Stomach (tissue), 9 donors: ENCODE results near the gene EPC1. TPM values are rescaled to one million over a fixed set of nuclear protein-coding genes. Genes with fewer than 3 reads are reported as not detected.

Source experiments
- DNase-seq, 2 donors: peaks; one replicate each; pipeline versions ENCODE4 v3.0.0 to v3.0.0-alpha.2; 2013 to 2019
- H3K27ac ChIP-seq, 5 donors: fragments of 200-600 bp in 4 of 5; sonication (generic) in 4 of 5; one replicate each; pipeline ENCODE4 v1.5.1; 2013 to 2019; ENCODE audit warnings: mild to moderate bottlenecking in 1 of 5, moderate library complexity in 1 of 5
- H3K27me3 ChIP-seq, 3 donors: fragments of 200-600 bp; sonication (generic); one replicate each; pipeline ENCODE4 v1.5.1; 2017 to 2019; ENCODE audit warnings: mixed run types in 1 of 3
- H3K36me3 ChIP-seq, 4 donors: fragments of 200-600 bp; sonication (generic); 1 replicate in 3 of 4; 2 replicates in 1 of 4; pipeline ENCODE4 v1.5.1; 2016 to 2019
- H3K4me1 ChIP-seq, 4 donors: fragments of 200-600 bp; sonication (generic); one replicate each; pipeline ENCODE4 v1.5.1; 2016 to 2019
- H3K4me3 ChIP-seq, 4 donors: fragments of 200-600 bp; sonication (generic) in 3 of 4; one replicate each; pipeline ENCODE4 v1.5.1; 2016 to 2019; ENCODE audit warnings: mild to moderate bottlenecking in 1 of 4
- H3K9me3 ChIP-seq, 4 donors: fragments of 200-600 bp; sonication (generic); one replicate each; pipeline ENCODE4 v1.5.1; 2016 to 2019
- EP300 ChIP-seq: sonication (generic); formaldehyde crosslinking; IDR thresholded peaks from one replicate; pipeline ENCODE4 v1.6.1; 2017; ENCODE audit warnings: antibody characterized with exemption
- POLR2A ChIP-seq, 4 donors: fragments of 450-650 bp; IDR thresholded peaks; one replicate each; pipeline ENCODE4 v1.6.1; 2016; ENCODE audit warnings: antibody characterized with exemption in 4 of 4, control low read depth in 2 of 4, mild to moderate bottlenecking in 1 of 4, moderate library complexity in 1 of 4
- POLR2AphosphoS5 ChIP-seq, 3 donors: sonication (generic); formaldehyde crosslinking; IDR thresholded peaks; one replicate each; pipeline ENCODE4 v1.6.1; 2016; ENCODE audit warnings: antibody characterized with exemption in 3 of 3
- WGBS, 5 donors: extraction: QIAGEN DNeasy Blood & Tissue Kit in 3 of 5; methylation state at CpG; one replicate each; pipeline versions ENCODE4 v1.1.5 to v1.1.7; 2013 to 2018; 5-methylcytosine and 5-hydroxymethylcytosine counted together
- intact Hi-C: fragments of 100-400 bp; cut with DNase I; formaldehyde crosslinking; loops from one replicate; pipeline ENCODE4 v1.15.1; 2023; ENCODE audit warnings: low total_unique reads
- polyA plus RNA-seq, 3 donors: library from polyadenylated mRNA; stranded (reverse); fragments of 200-250 nt; gene quantifications; one replicate each; pipeline ENCODE4 v1.2.3, GENCODE V29; 2013
- total RNA-seq, 5 donors: library from RNA; depleted of rRNA; stranded (reverse); fragments of >200 nt; gene quantifications; one replicate each; pipeline versions ENCODE4 v1.1.0 to v1.2.3, GENCODE V29; 2014 to 2016
- TF ChIP-seq, protein P1 (sequence below), 7 experiments: fragments of 450-650 bp in 4 of 7; fragments of 200-600 bp in 3 of 7; sonication (generic) in 3 of 7; IDR thresholded peaks; one replicate each; pipeline ENCODE4 v1.5.1; 2016 to 2019; ENCODE audit warnings: antibody characterized with exemption in 7 of 7, control low read depth in 2 of 7, mild to moderate bottlenecking in 1 of 7
- donor health status: healthy with polysubstance abuse.
- donor health status: Bipolar disorder and iron deficiency.
- donor health status: healthy.

The EPC1 gene
- total and polyA plus RNA-seq, 8 donors, result 9.2 to 182 (median 32.5) TPM

DNA sequence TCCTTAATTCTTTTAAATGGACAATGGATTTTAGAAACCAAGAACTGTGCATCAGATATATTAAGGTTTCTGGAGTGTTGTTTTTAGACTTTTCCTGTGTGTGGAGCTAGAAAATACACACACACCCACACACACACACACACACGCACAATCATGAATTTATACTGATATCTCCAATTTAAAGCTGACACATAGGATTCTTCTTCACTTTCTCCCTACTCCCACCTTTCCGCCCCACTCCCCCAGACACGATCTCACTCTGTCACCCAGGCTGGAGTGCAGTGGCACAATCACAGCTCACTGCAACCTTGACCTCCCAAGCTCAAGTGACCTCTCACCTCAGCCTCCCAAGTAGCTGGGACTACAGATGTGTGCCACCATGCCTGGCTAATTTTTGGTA lies 100.3 kb downstream of the EPC1 start:
- 82 to 91% (median 89%) methylated on average over 3 of the region's 3 CpGs for WGBS, 5 donors
- no peak overlapping the region for H3K4me3 ChIP-seq
- H3K27me3 ChIP-seq, result no peaks in the 10 kb centered on the region
- no peaks in the 10 kb centered on the region for H3K4me1 ChIP-seq
- DNase-seq, result no peak
- no peaks in the 10 kb centered on the region for H3K9me3 ChIP-seq
- no peak overlapping the region for H3K27ac ChIP-seq
- intact Hi-C loops, result no loop called here
- TF ChIP-seq, protein P1, sequence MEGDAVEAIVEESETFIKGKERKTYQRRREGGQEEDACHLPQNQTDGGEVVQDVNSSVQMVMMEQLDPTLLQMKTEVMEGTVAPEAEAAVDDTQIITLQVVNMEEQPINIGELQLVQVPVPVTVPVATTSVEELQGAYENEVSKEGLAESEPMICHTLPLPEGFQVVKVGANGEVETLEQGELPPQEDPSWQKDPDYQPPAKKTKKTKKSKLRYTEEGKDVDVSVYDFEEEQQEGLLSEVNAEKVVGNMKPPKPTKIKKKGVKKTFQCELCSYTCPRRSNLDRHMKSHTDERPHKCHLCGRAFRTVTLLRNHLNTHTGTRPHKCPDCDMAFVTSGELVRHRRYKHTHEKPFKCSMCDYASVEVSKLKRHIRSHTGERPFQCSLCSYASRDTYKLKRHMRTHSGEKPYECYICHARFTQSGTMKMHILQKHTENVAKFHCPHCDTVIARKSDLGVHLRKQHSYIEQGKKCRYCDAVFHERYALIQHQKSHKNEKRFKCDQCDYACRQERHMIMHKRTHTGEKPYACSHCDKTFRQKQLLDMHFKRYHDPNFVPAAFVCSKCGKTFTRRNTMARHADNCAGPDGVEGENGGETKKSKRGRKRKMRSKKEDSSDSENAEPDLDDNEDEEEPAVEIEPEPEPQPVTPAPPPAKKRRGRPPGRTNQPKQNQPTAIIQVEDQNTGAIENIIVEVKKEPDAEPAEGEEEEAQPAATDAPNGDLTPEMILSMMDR (IDR thresholded peaks at IDR 0.05), result no peak
- TF ChIP-seq EP300 (no peak), POLR2AphosphoS5 (IDR thresholded peaks at IDR 0.05) (no peak), POLR2A (IDR thresholded peaks at IDR 0.05) (no peak)
- H3K36me3 ChIP-seq, result no peaks in the 10 kb centered on the region

DNA sequence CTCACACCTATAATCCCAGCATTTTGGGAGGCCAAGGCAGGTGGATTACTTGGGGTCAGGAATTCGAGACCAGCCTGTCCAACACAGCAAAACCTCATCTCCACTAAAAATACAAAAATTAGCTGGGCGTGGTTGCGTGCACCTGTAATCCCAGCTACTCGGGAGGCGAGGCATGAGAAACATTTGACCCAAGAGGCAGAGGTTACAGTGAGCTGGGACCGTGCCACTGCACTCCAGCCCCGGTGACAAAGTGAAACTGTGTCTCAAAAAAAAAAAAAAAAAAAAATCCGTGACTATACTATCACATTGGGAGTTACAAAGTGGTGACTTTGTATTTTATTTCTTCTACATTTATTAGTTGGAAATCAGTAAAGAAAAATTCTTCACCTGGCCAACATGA lies 101.2 kb downstream of the EPC1 start:
- Histone ChIP-seq H3K4me3 (no peak overlapping the region), H3K36me3 (no peaks in the 10 kb centered on the region), H3K9me3 (no peaks in the 10 kb centered on the region), H3K27me3 (no peaks in the 10 kb centered on the region), H3K4me1 (no peaks in the 10 kb centered on the region), H3K27ac (no peak overlapping the region)
- intact Hi-C loops, result no loop called here
- TF ChIP-seq, protein P1 (IDR thresholded peaks at IDR 0.05), result no peak
- TF ChIP-seq EP300 (no peak), POLR2AphosphoS5 (IDR thresholded peaks at IDR 0.05) (no peak), POLR2A (IDR thresholded peaks at IDR 0.05) (no peak)
- no peak for DNase-seq
- WGBS, 5 donors, result 60 to 71% (median 67%) methylated on average over 8 of the region's 8 CpGs

GRCh38 chr10:32244421-32245207 lies 102.3 kb downstream of the EPC1 start:
- no peaks in the 10 kb centered on the region for H3K36me3 ChIP-seq
- intact Hi-C loops, result no loop called here
- no peak for DNase-seq
- H3K9me3 ChIP-seq, result no peaks in the 10 kb centered on the region
- H3K27me3 ChIP-seq, result no peaks in the 10 kb centered on the region
- no peaks in the 10 kb centered on the region for H3K4me1 ChIP-seq
- no peak for TF ChIP-seq POLR2AphosphoS5 (IDR thresholded peaks at IDR 0.05)
- TF ChIP-seq, protein P1 (IDR thresholded peaks at IDR 0.05), result no peak
- no peak for TF ChIP-seq EP300
- no peak for TF ChIP-seq POLR2A (IDR thresholded peaks at IDR 0.05)
- no peak overlapping the region for H3K27ac ChIP-seq
- 81 to 94% (median 85%) methylated on average over 3 of the region's 3 CpGs for WGBS, 5 donors
- H3K4me3 ChIP-seq, result no peak overlapping the region

DNA sequence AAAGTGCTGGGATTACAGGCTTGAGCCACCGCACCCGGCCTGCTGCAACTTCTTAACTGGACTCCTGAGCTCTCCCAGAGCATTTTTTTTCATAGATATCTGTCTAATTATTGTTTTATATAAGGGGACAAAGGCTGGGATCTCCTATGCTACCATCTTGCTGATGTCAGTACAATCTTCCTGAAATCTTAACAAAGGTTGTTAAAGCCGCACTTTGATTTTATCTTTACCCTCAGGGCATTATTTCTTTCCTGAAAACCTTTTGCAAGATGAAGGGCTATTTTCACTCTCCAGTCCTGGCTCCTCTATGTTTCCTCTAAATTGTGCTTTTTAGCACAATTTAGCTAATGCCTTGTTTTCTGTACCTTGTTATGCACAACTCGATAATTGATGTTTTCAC lies 102.9 kb downstream of the EPC1 start:
- Histone ChIP-seq H3K27me3 (no peaks in the 10 kb centered on the region), H3K4me1 (no peaks in the 10 kb centered on the region), H3K27ac (no peak overlapping the region), H3K4me3 (no peak overlapping the region), H3K9me3 (no peaks in the 10 kb centered on the region), H3K36me3 (no peaks in the 10 kb centered on the region)
- intact Hi-C loops, result no loop called here
- TF ChIP-seq, protein P1 (IDR thresholded peaks at IDR 0.05), result no peak
- TF ChIP-seq POLR2A (IDR thresholded peaks at IDR 0.05), result no peak
- TF ChIP-seq POLR2AphosphoS5 (IDR thresholded peaks at IDR 0.05), result no peak
- 90 to 97% (median 93%) methylated on average over 4 of the region's 4 CpGs for WGBS, 5 donors
- DNase-seq, result no peak
